BJ (cell line): ENCODE data around the gene GEN1. TPM values are rescaled to one million over a fixed set of nuclear protein-coding genes. Genes with fewer than 3 reads are reported as not detected.

Source experiments
- CTCF ChIA-PET: fragments of 350-600 bp; formaldehyde crosslinking; extraction: SDS; loops from one replicate; lab custom pipeline; 2021; ENCODE audit warnings: antibody characterized with exemption, inconsistent platforms; lab: Yijun Ruan, JAX
- POLR2A ChIA-PET: fragments of 300-600 bp; sonication (Branson Sonifier 250); formaldehyde crosslinking; extraction: SDS; loops from one replicate; lab custom pipeline; 2021; ENCODE audit warnings: antibody characterized with exemption; lab: Charles Lee
- DNase-seq: peaks from one replicate; pipeline ENCODE4 v3.0.0-alpha.2; 2011; ENCODE audit warnings: low read depth
- H3K27me3 ChIP-seq: 2 replicates; pipeline ENCODE4 v1.6.0; 2011; ENCODE audit warnings: low read length; ENCODE audit not compliant: control insufficient read depth, insufficient read depth
- H3K36me3 ChIP-seq: 2 replicates; pipeline ENCODE4 v1.5.1; 2011; ENCODE audit warnings: low read length; ENCODE audit not compliant: control insufficient read depth, insufficient read depth
- H3K4me3 ChIP-seq: 2 replicates; pipeline ENCODE4 v1.5.1; 2011; ENCODE audit warnings: low read depth, mild to moderate bottlenecking, control low read depth, low read length
- CTCF ChIP-seq: IDR thresholded peaks from 2 replicates; pipeline ENCODE4 v1.5.1; 2011; ENCODE audit warnings: low read depth, mild to moderate bottlenecking, control low read depth, inconsistent platforms, low read length, moderate library complexity; ENCODE audit not compliant: insufficient read depth
- polyA plus RNA-seq: library from polyadenylated mRNA; depleted of rRNA; stranded (reverse); fragments of >200 nt; gene quantifications from 2 replicates; pipeline ENCODE4 v1.2.3, GENCODE V29; 2011

Gene GEN1
- polyA plus RNA-seq, 1 experiment = 7.6 TPM

GRCh38 chr2:17800219-17800618, 46.3 kb downstream of the GEN1 start:
- Histone ChIP-seq H3K36me3 (no peaks in the 10 kb centered on the region), H3K27me3 (peaks cover 4% of the 10 kb centered on the region; the same call in 1 of the 2 replicates), H3K4me3 (no peak overlapping the region)
- DNase-seq = no peak
- TF ChIP-seq CTCF = no peak
- ChIA-PET CTCF (interaction anchor here (0.7 to 0.9 kb wide), 2 partner anchors 31 to 37 kb away, joined by 3 read pairs; no protein-coding TSS in a partner anchor), POLR2A (interaction anchor here (0.6 kb wide), 1 partner anchor 14 kb away, joined by 3 read pairs; no protein-coding TSS in a partner anchor)

DNA sequence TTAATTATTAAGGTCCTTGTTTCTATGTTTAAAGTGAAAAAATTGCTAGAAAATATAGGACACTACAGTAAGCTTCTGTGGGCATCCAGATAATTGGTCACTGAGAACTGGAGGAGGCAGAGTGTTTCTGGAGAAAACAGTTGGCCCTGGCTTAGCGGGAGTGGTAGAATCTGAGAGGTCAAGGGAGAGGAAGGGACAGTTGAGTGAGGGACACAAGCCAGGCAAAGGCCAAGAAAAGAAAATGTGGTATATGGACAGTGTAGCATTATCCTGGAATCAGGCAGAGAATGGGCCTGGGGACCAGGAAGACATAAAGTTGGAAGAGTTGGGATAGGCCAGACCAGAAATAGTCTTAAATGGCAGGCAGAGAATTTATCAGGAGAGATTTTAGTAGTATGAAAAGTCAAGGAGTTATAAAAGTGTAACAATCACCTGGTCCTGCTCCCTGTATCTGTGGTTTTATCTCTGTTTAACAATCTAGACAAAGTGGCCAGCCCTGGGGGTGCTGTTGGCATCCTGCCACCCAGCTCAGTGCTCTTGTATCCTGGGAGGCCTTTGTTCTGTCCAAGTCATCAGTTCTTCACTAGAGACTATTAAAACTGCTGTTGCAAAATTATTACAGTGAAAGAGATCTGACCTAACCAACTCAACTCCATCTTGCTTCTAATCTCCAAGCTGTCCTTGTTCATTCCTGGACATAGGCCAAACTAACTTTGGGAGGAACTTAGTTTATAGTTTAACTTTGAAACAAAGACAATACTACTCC, 46.9 kb downstream of the GEN1 start:
- no peak for TF ChIP-seq CTCF
- no peak for DNase-seq
- no peak overlapping the region for H3K4me3 ChIP-seq
- H3K36me3 ChIP-seq = no peaks in the 10 kb centered on the region
- H3K27me3 ChIP-seq = peaks cover 4% of the 10 kb centered on the region; the same call in 1 of the 2 replicates
- ChIA-PET CTCF (interaction anchor here (0.7 to 0.9 kb wide), 2 partner anchors 30 to 36 kb away, joined by 3 read pairs; no protein-coding TSS in a partner anchor), POLR2A (no interaction called here)

- Histone ChIP-seq H3K4me3 (no peak overlapping the region), H3K27me3 (peaks cover 4% of the 10 kb centered on the region; the same call in 1 of the 2 replicates), H3K36me3 (no peaks in the 10 kb centered on the region)
- no peak for TF ChIP-seq CTCF
- no peak for DNase-seq
- ChIA-PET POLR2A (no interaction called here), CTCF (no interaction called here)
Measured at GRCh38 chr2:17803497-17803896, 49.6 kb downstream of the GEN1 start.

DNA sequence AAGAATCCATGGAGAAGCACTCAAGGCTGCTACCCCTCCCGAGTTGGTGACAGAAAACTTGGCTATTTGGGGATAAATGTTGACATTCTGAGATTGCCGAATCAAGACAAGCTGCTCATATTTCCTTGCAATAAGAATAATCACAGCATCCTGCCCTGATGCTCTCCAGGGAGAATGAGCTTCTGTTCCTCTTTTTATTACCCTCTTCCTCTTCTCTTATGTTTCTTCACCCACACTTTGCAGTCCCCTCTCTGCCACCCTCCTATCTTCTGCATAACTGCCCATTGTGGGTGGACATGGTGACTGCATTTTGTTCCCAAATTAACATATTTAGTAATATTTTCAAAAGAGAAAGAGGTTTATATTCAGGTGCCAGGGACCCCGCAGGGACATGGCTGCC, 50.4 kb downstream of the GEN1 start:
- no peak for TF ChIP-seq CTCF
- no peaks in the 10 kb centered on the region for H3K36me3 ChIP-seq
- DNase-seq = no peak
- POLR2A ChIA-PET = no interaction called here
- H3K27me3 ChIP-seq = peaks cover 4% of the 10 kb centered on the region
- CTCF ChIA-PET = no interaction called here
- H3K4me3 ChIP-seq = no peak overlapping the region

- no peak for TF ChIP-seq CTCF
Measured at GRCh38 chr2:17805166-17805565, 51.2 kb downstream of the GEN1 start.

More at GRCh38 chr2:17805166-17805565, 51.2 kb downstream of the GEN1 start:
- ChIA-PET POLR2A (no interaction called here), CTCF (no interaction called here)
- no peaks in the 10 kb centered on the region for H3K36me3 ChIP-seq
- DNase-seq = no peak
- H3K4me3 ChIP-seq = no peak overlapping the region
- peaks cover 1% of the 10 kb centered on the region for H3K27me3 ChIP-seq
